Right renal pelvis (tissue), 4 donors: Measurements from ENCODE around the gene SLC12A6. TPM values are rescaled to one million over a fixed set of nuclear protein-coding genes. Genes with fewer than 3 reads are reported as not detected.

ENCODE experiments used
- DNase-seq, 4 donors: peaks; one replicate each; pipeline ENCODE4 v3.0.0-alpha.2; 2013; ENCODE audit warnings: low read depth in 4 of 4, low spot score in 3 of 4, missing footprints in 1 of 4
- polyA plus RNA-seq, 4 donors: library from polyadenylated mRNA; unstranded; fragments of 120-200 nt; gene quantifications; one replicate each; pipeline ENCODE4 v1.2.1, GENCODE V29; 2013; ENCODE audit not compliant: insufficient read length in 4 of 4

SLC12A6 gene
- polyA plus RNA-seq, 4 donors: 18.7 to 24.4 (median 21.1) TPM

GRCh38 chr15:34275154-34275553, 62.4 kb downstream of the SLC12A6 start:
- DNase-seq: no peak

GRCh38 chr15:34271493-34271892, 66.1 kb downstream of the SLC12A6 start:
- DNase-seq: no peak

GRCh38 chr15:34266751-34267150, 70.8 kb downstream of the SLC12A6 start:
- no peak for DNase-seq

- no peak for DNase-seq
Observed at GRCh38 chr15:34264076-34264475, 73.5 kb downstream of the SLC12A6 start.

GRCh38 chr15:34262362-34262761, 75.2 kb downstream of the SLC12A6 start:
- DNase-seq: no peak

- no peak for DNase-seq
Observed at GRCh38 chr15:34259566-34259965, 78.0 kb downstream of the SLC12A6 start.

- DNase-seq: no peak
Observed at GRCh38 chr15:34258151-34258550, 79.4 kb downstream of the SLC12A6 start.

GRCh38 chr15:34252545-34252944, 85.0 kb downstream of the SLC12A6 start:
- no peak for DNase-seq

GRCh38 chr15:34248190-34248589, 89.4 kb downstream of the SLC12A6 start:
- DNase-seq: no peak

GRCh38 chr15:34246276-34246976, 91.2 kb downstream of the SLC12A6 start:
- no peak for DNase-seq

- no peak for DNase-seq
Observed at GRCh38 chr15:34243226-34243625, 94.4 kb downstream of the SLC12A6 start.

- DNase-seq: no peak
Observed at GRCh38 chr15:34242331-34242710, 95.3 kb downstream of the SLC12A6 start.

- no peak for DNase-seq
Observed at GRCh38 chr15:34241376-34242330, 95.9 kb downstream of the SLC12A6 start.

GRCh38 chr15:34240537-34240936, 97.0 kb downstream of the SLC12A6 start:
- DNase-seq: no peak

GRCh38 chr15:34239151-34239808, 98.3 kb downstream of the SLC12A6 start:
- no peak for DNase-seq

GRCh38 chr15:34233614-34234013, 104.0 kb downstream of the SLC12A6 start:
- no peak for DNase-seq

GRCh38 chr15:34223904-34224596, 113.5 kb downstream of the SLC12A6 start:
- DNase-seq: peak in 1 of 4 donors; percentile 14

GRCh38 chr15:34217587-34218225, 119.9 kb downstream of the SLC12A6 start:
- no peak for DNase-seq

GRCh38 chr15:34216527-34217270, 120.9 kb downstream of the SLC12A6 start:
- no peak for DNase-seq
